Liver (tissue), 9 donors: Measurements from ENCODE around the gene GPR26. TPM values are rescaled to one million over a fixed set of nuclear protein-coding genes. Genes with fewer than 3 reads are reported as not detected.

Experiments
- DNase-seq: peaks from one replicate; pipeline ENCODE4 v3.0.0-alpha.2; 2017; ENCODE audit warnings: low spot score
- H3K27ac ChIP-seq, 2 donors: one replicate each; pipeline ENCODE4 v1.7.0; 2013; ENCODE audit warnings: inconsistent platforms in 2 of 2, low read length in 2 of 2, control low read depth in 1 of 2, low read depth in 1 of 2, mild to moderate bottlenecking in 1 of 2
- H3K27me3 ChIP-seq, 4 donors: one replicate each; pipeline versions ENCODE4 v1.6.1 to v1.7.0; 2013; ENCODE audit warnings: low read length in 3 of 4, inconsistent platforms in 1 of 4, mild to moderate bottlenecking in 1 of 4, moderate library complexity in 1 of 4; ENCODE audit not compliant: control insufficient read depth in 4 of 4, insufficient read depth in 4 of 4
- H3K36me3 ChIP-seq, 4 donors: one replicate each; pipeline versions ENCODE4 v1.6.1 to v1.7.0; 2013; ENCODE audit warnings: low read length in 3 of 4, mild to moderate bottlenecking in 3 of 4, low read depth in 1 of 4, moderate library complexity in 1 of 4; ENCODE audit not compliant: control insufficient read depth in 4 of 4, insufficient read depth in 3 of 4
- H3K4me1 ChIP-seq, 4 donors: one replicate each; pipeline versions ENCODE4 v1.6.1 to v1.7.0; 2013; ENCODE audit warnings: low read length in 3 of 4, mild to moderate bottlenecking in 3 of 4, moderate library complexity in 1 of 4; ENCODE audit not compliant: control insufficient read depth in 4 of 4, insufficient read depth in 4 of 4
- H3K4me3 ChIP-seq, 3 donors: one replicate each; pipeline versions ENCODE4 v1.6.1 to v1.7.0; 2013; ENCODE audit warnings: low read length in 3 of 3, control low read depth in 1 of 3, low read depth in 1 of 3, mild to moderate bottlenecking in 1 of 3
- H3K9ac ChIP-seq, 2 donors: one replicate each; pipeline ENCODE4 v1.7.0; 2013; ENCODE audit warnings: low read length in 2 of 2, mild to moderate bottlenecking in 2 of 2, moderate library complexity in 2 of 2, control low read depth in 1 of 2, low read depth in 1 of 2
- H3K9me3 ChIP-seq, 4 donors: one replicate each; pipeline versions ENCODE4 v1.6.1 to v1.7.0; 2013; ENCODE audit warnings: low read length in 3 of 4; ENCODE audit not compliant: control insufficient read depth in 4 of 4
- ATF3 ChIP-seq: IDR thresholded peaks from 2 replicates; pipeline ENCODE4 v1.6.1; 2016; ENCODE audit warnings: antibody characterized with exemption
- CTCF ChIP-seq: fragments of 150-350 bp; IDR thresholded peaks from 2 replicates; pipeline ENCODE4 v1.5.1; 2017; ENCODE audit warnings: improper control_type of control experiment, low read depth, low read length; ENCODE audit not compliant: missing input control
- EGR1 ChIP-seq, 2 donors: IDR thresholded peaks; 2 replicates each; pipeline ENCODE4 v1.6.1; 2016 to 2018; ENCODE audit warnings: antibody characterized with exemption in 2 of 2, low read depth in 2 of 2
- FOXA1 ChIP-seq: IDR thresholded peaks from 2 replicates; pipeline ENCODE4 v1.6.1; 2016; ENCODE audit warnings: antibody characterized with exemption
- FOXA2 ChIP-seq: IDR thresholded peaks from 2 replicates; pipeline ENCODE4 v1.6.1; 2016; ENCODE audit warnings: antibody characterized with exemption
- GABPA ChIP-seq, 2 donors: IDR thresholded peaks in 1 of 2; conservative IDR thresholded peaks in 1 of 2; 2 replicates each; pipeline ENCODE4 v1.6.1; 2016; ENCODE audit warnings: antibody characterized with exemption in 2 of 2, mild to moderate bottlenecking in 1 of 2, moderate library complexity in 1 of 2
- HNF4A ChIP-seq, 2 donors: conservative IDR thresholded peaks; 2 replicates each; pipeline ENCODE4 v1.6.1; 2016; ENCODE audit warnings: antibody characterized with exemption in 2 of 2, mild to moderate bottlenecking in 2 of 2
- HNF4G ChIP-seq: IDR thresholded peaks from 2 replicates; pipeline ENCODE4 v1.6.1; 2016; ENCODE audit warnings: antibody characterized with exemption
- JUND ChIP-seq, 2 donors: IDR thresholded peaks; 2 replicates each; pipeline ENCODE4 v1.6.1; 2016; ENCODE audit warnings: antibody characterized with exemption in 2 of 2
- MAX ChIP-seq: IDR thresholded peaks from 2 replicates; pipeline ENCODE4 v1.6.1; 2016; ENCODE audit warnings: antibody characterized with exemption
- NR2F2 ChIP-seq: IDR thresholded peaks from 2 replicates; pipeline ENCODE4 v1.6.1; 2016; ENCODE audit warnings: antibody characterized with exemption
- REST ChIP-seq: IDR thresholded peaks from 2 replicates; pipeline ENCODE4 v1.6.1; 2016; ENCODE audit warnings: antibody characterized with exemption, mild to moderate bottlenecking
- RXRA ChIP-seq, 2 donors: IDR thresholded peaks; 2 replicates each; pipeline ENCODE4 v1.6.1; 2017 to 2018; ENCODE audit warnings: antibody characterized with exemption in 2 of 2, mild to moderate bottlenecking in 1 of 2
- SP1 ChIP-seq: IDR thresholded peaks from 2 replicates; pipeline ENCODE4 v1.6.1; 2018; ENCODE audit warnings: antibody characterized with exemption, mild to moderate bottlenecking
- TAF1 ChIP-seq: conservative IDR thresholded peaks from 2 replicates; pipeline ENCODE4 v1.6.1; 2016; ENCODE audit warnings: antibody characterized with exemption, mild to moderate bottlenecking
- YY1 ChIP-seq: IDR thresholded peaks from 2 replicates; pipeline ENCODE4 v1.6.1; 2016; ENCODE audit warnings: antibody characterized with exemption, mild to moderate bottlenecking
- ZBTB33 ChIP-seq: IDR thresholded peaks from 2 replicates; pipeline ENCODE4 v1.6.1; 2016; ENCODE audit warnings: antibody characterized with exemption
- WGBS: extraction: QIAGEN DNeasy Blood & Tissue Kit; methylation state at CpG from one replicate; pipeline ENCODE4 v1.1.7; 2013; 5-methylcytosine and 5-hydroxymethylcytosine counted together
- polyA plus RNA-seq, 2 donors: library from polyadenylated mRNA; stranded (reverse) in 1 of 2; unstranded in 1 of 2; fragments of 200-250 nt in 1 of 2; fragments of >200 nt in 1 of 2; fragmentation: Nextera tagmentation in 1 of 2; extraction: Ambion mirVana in 1 of 2; gene quantifications; one replicate each; pipeline versions ENCODE4 v1.2.1 to v1.2.3, GENCODE V29; 2013 to 2015
- total RNA-seq, 2 donors: library from RNA; depleted of rRNA; stranded (reverse); fragments of >200 nt; gene quantifications; one replicate each; pipeline ENCODE4 v1.2.3, GENCODE V29; 2014
- donor health status: healthy.
- donor health status: healthy.
- donor health status: healthy.
- donor health status: healthy.
- donor health status: healthy.

The GPR26 gene
- total and polyA plus RNA-seq, 4 donors, result not detected

GRCh38 chr10:123724747-123725146 is 58.6 kb downstream of the GPR26 start:
- no peak for TF ChIP-seq GABPA (IDR thresholded peaks at IDR 0.05 in 1 of 2, conservative IDR thresholded peaks at IDR 0.05 in 1 of 2)
- no peak for TF ChIP-seq JUND (IDR thresholded peaks at IDR 0.05)
- TF ChIP-seq FOXA2, result no peak
- no peak for TF ChIP-seq FOXA1
- no peak for TF ChIP-seq ATF3
- TF ChIP-seq TAF1, result no peak
- no peak for TF ChIP-seq ZBTB33
- no peak for TF ChIP-seq REST
- TF ChIP-seq SP1, result no peak
- no peak for TF ChIP-seq RXRA (IDR thresholded peaks at IDR 0.05)
- no peak for TF ChIP-seq HNF4A (conservative IDR thresholded peaks at IDR 0.05)
- no peak for TF ChIP-seq YY1
- DNase-seq, result no peak
- Histone ChIP-seq H3K4me3 (no peak overlapping the region), H3K27me3 (peaks cover 0 to 6% (median 2%) of the 10 kb centered on the region in 4 donors), H3K36me3 (no peaks in the 10 kb centered on the region), H3K27ac (no peak overlapping the region), H3K4me1 (no peaks in the 10 kb centered on the region), H3K9ac (no peak overlapping the region), H3K9me3 (no peaks in the 10 kb centered on the region)
- WGBS, result 88% methylated on average over 12 of the region's 12 CpGs

GRCh38 chr10:123726381-123726780 is 60.2 kb downstream of the GPR26 start:
- WGBS, result 51% methylated on average over 3 of the region's 3 CpGs
- DNase-seq, result no peak
- Histone ChIP-seq H3K27ac (no peak overlapping the region), H3K9me3 (no peaks in the 10 kb centered on the region), H3K27me3 (peaks cover 0 to 6% (median under 1%) of the 10 kb centered on the region in 4 donors), H3K9ac (no peak overlapping the region), H3K4me1 (no peaks in the 10 kb centered on the region), H3K4me3 (no peak overlapping the region), H3K36me3 (no peaks in the 10 kb centered on the region)
- no peak for TF ChIP-seq YY1
- no peak for TF ChIP-seq EGR1 (IDR thresholded peaks at IDR 0.05; ENCODE audit: low read depth in 2 of 2)
- no peak for TF ChIP-seq FOXA1
- no peak for TF ChIP-seq CTCF
- TF ChIP-seq NR2F2, result no peak
- no peak for TF ChIP-seq HNF4A (conservative IDR thresholded peaks at IDR 0.05)
- TF ChIP-seq ZBTB33, result no peak
- no peak for TF ChIP-seq ATF3
- no peak for TF ChIP-seq RXRA (IDR thresholded peaks at IDR 0.05)
- no peak for TF ChIP-seq FOXA2
- no peak for TF ChIP-seq TAF1
- TF ChIP-seq GABPA (IDR thresholded peaks at IDR 0.05 in 1 of 2, conservative IDR thresholded peaks at IDR 0.05 in 1 of 2), result no peak
- no peak for TF ChIP-seq HNF4G
- no peak for TF ChIP-seq JUND (IDR thresholded peaks at IDR 0.05)
- TF ChIP-seq MAX, result no peak
- TF ChIP-seq REST, result no peak
- TF ChIP-seq SP1, result no peak
